ENCODE results near the gene NINL.
A peak's percentile ranks its signal among the peaks of the same experiment; 100 is the strongest.
"Not testable (repeated sequence)": the region's sequence is repeated elsewhere in the genome, so short reads cannot be mapped to it uniquely, and the experiment has no call there.

NINL gene

GRCh38 chr20:25550645-25551337, 34.5 kb downstream of the NINL start:
- not testable (repeated sequence) for DNase-seq

- DNase-seq: no peak
Observed at GRCh38 chr20:25549843-25550477, 35.4 kb downstream of the NINL start.

GRCh38 chr20:25549172-25549773, 36.1 kb downstream of the NINL start:
- DNase-seq: no peak

GRCh38 chr20:25548613-25549086, 36.7 kb downstream of the NINL start:
- DNase-seq: no peak

- no peak for DNase-seq
Observed at GRCh38 chr20:25547999-25548398, 37.3 kb downstream of the NINL start.

- no peak for DNase-seq
Observed at GRCh38 chr20:25547063-25547462, 38.3 kb downstream of the NINL start.

GRCh38 chr20:25546048-25546447, 39.3 kb downstream of the NINL start:
- no peak for DNase-seq

- no peak for DNase-seq
Observed at GRCh38 chr20:25545171-25545570, 40.2 kb downstream of the NINL start.

- DNase-seq: no peak
Observed at GRCh38 chr20:25544734-25545133, 40.6 kb downstream of the NINL start.

- no peak for DNase-seq
Observed at GRCh38 chr20:25544311-25544710, 41.0 kb downstream of the NINL start.

GRCh38 chr20:25543068-25543467, 42.3 kb downstream of the NINL start:
- DNase-seq: no peak

GRCh38 chr20:25541676-25542075, 43.7 kb downstream of the NINL start:
- peak; percentile 18 for DNase-seq

GRCh38 chr20:25539742-25540672, 45.3 kb downstream of the NINL start:
- DNase-seq: peak; percentile 5

- DNase-seq: no peak
Observed at GRCh38 chr20:25538838-25539665, 46.3 kb downstream of the NINL start.

- DNase-seq: no peak
Observed at GRCh38 chr20:25537890-25538289, 47.4 kb downstream of the NINL start.

GRCh38 chr20:25535762-25536161, 49.6 kb downstream of the NINL start:
- DNase-seq: no peak

- no peak for DNase-seq
Observed at GRCh38 chr20:25534845-25535244, 50.5 kb downstream of the NINL start.

- DNase-seq: no peak
Observed at GRCh38 chr20:25533920-25534700, 51.2 kb downstream of the NINL start.

GRCh38 chr20:25532971-25533391, 52.4 kb downstream of the NINL start:
- no peak for DNase-seq

GRCh38 chr20:25532015-25532751, 53.1 kb downstream of the NINL start:
- DNase-seq: no peak

All from kidney glomerular epithelial cell (primary cell).